ENCODE data around the gene RIN3.

Gene RIN3

GRCh38 chr14:92683041-92683440 lies 169.5 kb downstream of the RIN3 start:
- H3K79me2 ChIP-seq (ENCODE audit: low read length): no peaks in the 10 kb centered on the region
- H3K9me3 ChIP-seq (replicated peaks; ENCODE audit: insufficient read depth, low read length): no peaks in the 10 kb centered on the region
- H3K9ac ChIP-seq (ENCODE audit: low read length): no peak overlapping the region
- H3K27ac ChIP-seq (ENCODE audit: low read length): no peak overlapping the region
- no peaks in the 10 kb centered on the region for H3K27me3 ChIP-seq (replicated peaks; ENCODE audit: insufficient read depth, low read length)
- H3K36me3 ChIP-seq (replicated peaks; ENCODE audit: insufficient read depth, low read length): no peaks in the 10 kb centered on the region
- TF ChIP-seq EZH2phosphoT487 (IDR thresholded peaks at IDR 0.05; ENCODE audit: low read length) (no peak), CTCF (IDR thresholded peaks at IDR 0.05; ENCODE audit: low read length) (no peak), EZH2 (optimal IDR thresholded peaks at IDR 0.05; ENCODE audit: low read depth, low read length) (no peak)
- no peak for DNase-seq
- no peaks in the 10 kb centered on the region for H3F3A ChIP-seq (ENCODE audit: insufficient read depth, low read length)
- no peaks in the 10 kb centered on the region for H3K9me2 ChIP-seq (replicated peaks; ENCODE audit: insufficient read depth, low read length)
- no peak overlapping the region for H3K4me2 ChIP-seq (ENCODE audit: low read depth, low read length)
- no peak overlapping the region for H2AFZ ChIP-seq (ENCODE audit: low read length)
- H3K4me1 ChIP-seq (ENCODE audit: low read length): no peaks in the 10 kb centered on the region
- no peak overlapping the region for H3K4me3 ChIP-seq (ENCODE audit: low read length)
- H4K20me1 ChIP-seq (ENCODE audit: insufficient read depth, low read length): no peaks in the 10 kb centered on the region

- Histone ChIP-seq H2AFZ (ENCODE audit: low read length) (no peak overlapping the region), H3K79me2 (ENCODE audit: low read length) (no peaks in the 10 kb centered on the region), H3F3A (ENCODE audit: insufficient read depth, low read length) (no peaks in the 10 kb centered on the region), H3K4me1 (ENCODE audit: low read length) (no peaks in the 10 kb centered on the region), H3K9me3 (replicated peaks; ENCODE audit: insufficient read depth, low read length) (no peaks in the 10 kb centered on the region), H3K36me3 (replicated peaks; ENCODE audit: insufficient read depth, low read length) (no peaks in the 10 kb centered on the region), H3K4me2 (ENCODE audit: low read depth, low read length) (no peak overlapping the region), H3K4me3 (ENCODE audit: low read length) (no peak overlapping the region), H3K27ac (ENCODE audit: low read length) (no peak overlapping the region), H3K9ac (ENCODE audit: low read length) (no peak overlapping the region), H3K9me2 (replicated peaks; ENCODE audit: insufficient read depth, low read length) (no peaks in the 10 kb centered on the region), H4K20me1 (ENCODE audit: insufficient read depth, low read length) (no peaks in the 10 kb centered on the region), H3K27me3 (replicated peaks; ENCODE audit: insufficient read depth, low read length) (no peaks in the 10 kb centered on the region)
- no peak for DNase-seq
- TF ChIP-seq CTCF (IDR thresholded peaks at IDR 0.05; ENCODE audit: low read length): no peak
- TF ChIP-seq EZH2 (optimal IDR thresholded peaks at IDR 0.05; ENCODE audit: low read depth, low read length): no peak
- no peak for TF ChIP-seq EZH2phosphoT487 (IDR thresholded peaks at IDR 0.05; ENCODE audit: low read length)
Measured at GRCh38 chr14:92684801-92685560, 171.4 kb downstream of the RIN3 start.

GRCh38 chr14:92685784-92686355 lies 172.3 kb downstream of the RIN3 start:
- Histone ChIP-seq H3K4me2 (ENCODE audit: low read depth, low read length) (no peak overlapping the region), H3K27ac (ENCODE audit: low read length) (no peak overlapping the region), H3K4me3 (ENCODE audit: low read length) (no peak overlapping the region)

More at GRCh38 chr14:92685784-92686355, 172.3 kb downstream of the RIN3 start:
- no peak for DNase-seq
- no peaks in the 10 kb centered on the region for H3K36me3 ChIP-seq (replicated peaks; ENCODE audit: insufficient read depth, low read length)
- H4K20me1 ChIP-seq (ENCODE audit: insufficient read depth, low read length): no peaks in the 10 kb centered on the region
- H3K4me1 ChIP-seq (ENCODE audit: low read length): no peaks in the 10 kb centered on the region
- H3K27me3 ChIP-seq (replicated peaks; ENCODE audit: insufficient read depth, low read length): no peaks in the 10 kb centered on the region
- no peaks in the 10 kb centered on the region for H3K9me3 ChIP-seq (replicated peaks; ENCODE audit: insufficient read depth, low read length)
- TF ChIP-seq CTCF (IDR thresholded peaks at IDR 0.05; ENCODE audit: low read length) (no peak), EZH2 (optimal IDR thresholded peaks at IDR 0.05; ENCODE audit: low read depth, low read length) (no peak), EZH2phosphoT487 (IDR thresholded peaks at IDR 0.05; ENCODE audit: low read length) (no peak)
- H3F3A ChIP-seq (ENCODE audit: insufficient read depth, low read length): no peaks in the 10 kb centered on the region
- no peaks in the 10 kb centered on the region for H3K9me2 ChIP-seq (replicated peaks; ENCODE audit: insufficient read depth, low read length)
- no peaks in the 10 kb centered on the region for H3K79me2 ChIP-seq (ENCODE audit: low read length)
- H3K9ac ChIP-seq (ENCODE audit: low read length): no peak overlapping the region
- no peak overlapping the region for H2AFZ ChIP-seq (ENCODE audit: low read length)
